ENCODE measurements around the gene RRP15. TPM values are rescaled to one million over a fixed set of nuclear protein-coding genes. Genes with fewer than 3 reads are reported as not detected.
A peak's percentile ranks its signal among the peaks of the same experiment; 100 is the strongest.

RRP15 gene
- total RNA-seq, 2 donors from 2014 or later, result 24.9 to 27.3 TPM

GRCh38 chr1:218347336-218347722 is 62.2 kb downstream of the RRP15 start:
- Mint-ChIP-seq H3K27ac (no peak overlapping the region), H3K9me3 (no peaks in the 10 kb centered on the region), H3K36me3 (ENCODE audit: low read depth) (no peaks in the 10 kb centered on the region), H3K4me3 (no peak overlapping the region), H3K27me3 (ENCODE audit: insufficient read depth) (peaks cover 40% of the 10 kb centered on the region), H3K4me1 (peaks cover 20% of the 10 kb centered on the region)
- peak; percentile 69 for DNase-seq
- Histone ChIP-seq H3K36me3 (ENCODE audit: control insufficient read depth, insufficient read depth, low read length) (peaks cover 5% of the 10 kb centered on the region), H3K4me3 (ENCODE audit: low read length) (peak overlapping the region; percentile 87), H3K9me3 (ENCODE audit: control insufficient read depth, low read length) (peaks cover 8% of the 10 kb centered on the region), H3K9ac (ENCODE audit: extremely low read depth, low read length, poor library complexity, severe bottlenecking) (no peak overlapping the region), H3K27ac (ENCODE audit: low read depth, low read length) (no peak overlapping the region), H3K27me3 (ENCODE audit: control insufficient read depth, insufficient read depth, low read length, poor library complexity, severe bottlenecking) (peaks cover 65% of the 10 kb centered on the region), H3K4me1 (ENCODE audit: control insufficient read depth, insufficient read depth, low read length) (peaks cover under 1% of the 10 kb centered on the region)
- TF ChIP-seq CTCF (conservative IDR thresholded peaks at IDR 0.05), result no peak
- WGBS, 2 experiments (ENCODE audit: insufficient coverage in 1 of 2, insufficient read length in 1 of 2), result 3 to 17% methylated on average over 1 to 14 of the region's 14 CpGs

- 13 to 34% methylated on average over 4 to 8 of the region's 9 CpGs for WGBS, 2 experiments (ENCODE audit: insufficient coverage in 1 of 2, insufficient read length in 1 of 2)
- Mint-ChIP-seq H3K27ac (no peak overlapping the region), H3K4me3 (no peak overlapping the region), H3K36me3 (ENCODE audit: low read depth) (no peaks in the 10 kb centered on the region), H3K4me1 (peaks cover 16% of the 10 kb centered on the region), H3K27me3 (ENCODE audit: insufficient read depth) (peaks cover 42% of the 10 kb centered on the region), H3K9me3 (no peaks in the 10 kb centered on the region)
- Histone ChIP-seq H3K4me3 (ENCODE audit: low read length) (peak overlapping the region; percentile 87), H3K4me1 (ENCODE audit: control insufficient read depth, insufficient read depth, low read length) (no peaks in the 10 kb centered on the region), H3K9ac (ENCODE audit: extremely low read depth, low read length, poor library complexity, severe bottlenecking) (no peak overlapping the region), H3K27ac (ENCODE audit: low read depth, low read length) (no peak overlapping the region), H3K9me3 (ENCODE audit: control insufficient read depth, low read length) (peaks cover 8% of the 10 kb centered on the region), H3K27me3 (ENCODE audit: control insufficient read depth, insufficient read depth, low read length, poor library complexity, severe bottlenecking) (peaks cover 58% of the 10 kb centered on the region), H3K36me3 (ENCODE audit: control insufficient read depth, insufficient read depth, low read length) (peaks cover 5% of the 10 kb centered on the region)
- no peak for DNase-seq
- TF ChIP-seq CTCF (conservative IDR thresholded peaks at IDR 0.05), result no peak
These were observed 62.9 kb downstream of the RRP15 start for GRCh38 chr1:218347723-218348627.

- Histone ChIP-seq H3K4me3 (ENCODE audit: low read length) (peak overlapping the region; percentile 87), H3K9ac (ENCODE audit: extremely low read depth, low read length, poor library complexity, severe bottlenecking) (no peak overlapping the region), H3K9me3 (ENCODE audit: control insufficient read depth, low read length) (peaks cover 8% of the 10 kb centered on the region), H3K27me3 (ENCODE audit: control insufficient read depth, insufficient read depth, low read length, poor library complexity, severe bottlenecking) (peaks cover 51% of the 10 kb centered on the region), H3K36me3 (ENCODE audit: control insufficient read depth, insufficient read depth, low read length) (peaks cover 5% of the 10 kb centered on the region), H3K4me1 (ENCODE audit: control insufficient read depth, insufficient read depth, low read length) (no peaks in the 10 kb centered on the region), H3K27ac (ENCODE audit: low read depth, low read length) (no peak overlapping the region)
- Mint-ChIP-seq H3K9me3 (no peaks in the 10 kb centered on the region), H3K36me3 (ENCODE audit: low read depth) (no peaks in the 10 kb centered on the region), H3K4me3 (no peak overlapping the region), H3K4me1 (peaks cover 16% of the 10 kb centered on the region), H3K27ac (no peak overlapping the region), H3K27me3 (ENCODE audit: insufficient read depth) (peaks cover 42% of the 10 kb centered on the region)
- DNase-seq, result no peak
- TF ChIP-seq CTCF (conservative IDR thresholded peaks at IDR 0.05), result no peak
- WGBS, 2 experiments (ENCODE audit: insufficient coverage in 1 of 2, insufficient read length in 1 of 2), result 63 to 90% methylated on average over 2 to 3 of the region's 3 CpGs
These were observed 63.6 kb downstream of the RRP15 start for GRCh38 chr1:218348628-218349071.
